Right ventricle myocardium inferior (tissue), 1 donor: ENCODE measurements around the gene LRCH1. TPM values are rescaled to one million over a fixed set of nuclear protein-coding genes. Genes with fewer than 3 reads are reported as not detected.
A peak's percentile ranks its signal among the peaks of the same experiment; 100 is the strongest.

Source experiments
- ATAC-seq: fragments of 200-7000 bp; cut with Tn5 transposase; one replicate; pipeline ENCODE4 v1.9.1; 2020; ENCODE audit warnings: mild to moderate bottlenecking, moderate library complexity
- DNase-seq: peaks from one replicate; pipeline ENCODE4 v3.0.0; 2021; ENCODE audit errors: missing footprints
- intact Hi-C: fragments of 100-400 bp; cut with DNase I; formaldehyde crosslinking; loops from one replicate; pipeline ENCODE4 v1.11.0; 2022
- total RNA-seq: library from RNA; stranded (reverse); fragmentation: NEBNext Ultra II Directional; extraction: Animal tissue kit (Norgen Biotek cat#: 25700); gene quantifications from one replicate; pipeline ENCODE4 v1.2.1, GENCODE V29; 2021
- donor health status: DM: no; HTN: yes; CAD: no; lungs with severe emphysema.

Gene LRCH1
- total RNA-seq, 1 donor from 2014 or later: 11.9 TPM

GRCh38 chr13:46698910-46699460 lies 146.0 kb downstream of the LRCH1 start:
- DNase-seq (no peak), ATAC-seq (peak; percentile 51)
- intact Hi-C loops: no loop called here

GRCh38 chr13:46712524-46712923 lies 159.6 kb downstream of the LRCH1 start:
- no peak for ATAC-seq
- intact Hi-C loops: no loop called here

GRCh38 chr13:46715363-46715762 lies 162.4 kb downstream of the LRCH1 start:
- no peak for DNase-seq
- intact Hi-C loops: no loop called here
- ATAC-seq: no peak

More at GRCh38 chr13:46712524-46712923, 159.6 kb downstream of the LRCH1 start:
- no peak for DNase-seq

GRCh38 chr13:46716821-46717220 lies 163.9 kb downstream of the LRCH1 start:
- no peak for ATAC-seq
- intact Hi-C loops: no loop called here

GRCh38 chr13:46717275-46717674 lies 164.3 kb downstream of the LRCH1 start:
- intact Hi-C loops: no loop called here
- ATAC-seq (no peak), DNase-seq (no peak)

More at GRCh38 chr13:46716821-46717220, 163.9 kb downstream of the LRCH1 start:
- no peak for DNase-seq

GRCh38 chr13:46717856-46718255 lies 164.9 kb downstream of the LRCH1 start:
- intact Hi-C loops: no loop called here
- ATAC-seq (no peak), DNase-seq (no peak)

- DNase-seq (no peak), ATAC-seq (no peak)
- intact Hi-C loops: loop anchor here (1.0 to 2.0 kb wide), 2 partner anchors 168 to 227 kb away; no protein-coding TSS in a partner anchor
Observed at GRCh38 chr13:46720189-46720588, 167.2 kb downstream of the LRCH1 start.

GRCh38 chr13:46721054-46721453 lies 168.1 kb downstream of the LRCH1 start:
- intact Hi-C loops: loop anchor here (2.0 kb wide), 1 partner anchor 228 kb away; no protein-coding TSS in a partner anchor
- DNase-seq (no peak), ATAC-seq (no peak)

GRCh38 chr13:46726347-46726746 lies 173.4 kb downstream of the LRCH1 start:
- intact Hi-C loops: no loop called here
- ATAC-seq (no peak), DNase-seq (no peak)

GRCh38 chr13:46728777-46729176 lies 175.8 kb downstream of the LRCH1 start:
- ATAC-seq (no peak), DNase-seq (no peak)
- intact Hi-C loops: no loop called here

- intact Hi-C loops: no loop called here
- ATAC-seq (no peak), DNase-seq (no peak)
Observed at GRCh38 chr13:46731535-46731934, 178.6 kb downstream of the LRCH1 start.

- DNase-seq (no peak), ATAC-seq (no peak)
- intact Hi-C loops: no loop called here
Observed at GRCh38 chr13:46735425-46735824, 182.5 kb downstream of the LRCH1 start.

GRCh38 chr13:46736541-46737310 lies 183.8 kb downstream of the LRCH1 start:
- DNase-seq: no peak
- ATAC-seq: no peak
- intact Hi-C loops: no loop called here

- DNase-seq (no peak), ATAC-seq (no peak)
- intact Hi-C loops: no loop called here
Observed at GRCh38 chr13:46738055-46738454, 185.1 kb downstream of the LRCH1 start.

- no peak for DNase-seq
- ATAC-seq: no peak
- intact Hi-C loops: no loop called here
Observed at GRCh38 chr13:46738766-46739165, 185.8 kb downstream of the LRCH1 start.

GRCh38 chr13:46739447-46740098 lies 186.6 kb downstream of the LRCH1 start:
- DNase-seq: no peak
- no peak for ATAC-seq
- intact Hi-C loops: no loop called here

GRCh38 chr13:46743191-46743590 lies 190.2 kb downstream of the LRCH1 start:
- ATAC-seq: no peak
- no peak for DNase-seq
- intact Hi-C loops: no loop called here

- no peak for ATAC-seq
- DNase-seq: no peak
- intact Hi-C loops: no loop called here
Observed at GRCh38 chr13:46745062-46745461, 192.1 kb downstream of the LRCH1 start.

GRCh38 chr13:46745706-46746105 lies 192.7 kb downstream of the LRCH1 start:
- DNase-seq (no peak), ATAC-seq (no peak)
- intact Hi-C loops: no loop called here
